ENCODE measurements around the gene GPR137C. TPM values are rescaled to one million over a fixed set of nuclear protein-coding genes. Genes with fewer than 3 reads are reported as not detected.

The GPR137C gene
- total RNA-seq, 1 experiment from 2014 or later = 0.89 TPM

- no peak for TF ChIP-seq ZBTB33 (IDR thresholded peaks at IDR 0.05; ENCODE audit: extremely low read depth, insufficient replicate concordance, low read length)
- TF ChIP-seq POLR2A (IDR thresholded peaks at IDR 0.05; ENCODE audit: borderline replicate concordance, extremely low read depth, insufficient read depth, insufficient read length) = no peak
- TF ChIP-seq ELF1 (IDR thresholded peaks at IDR 0.05; ENCODE audit: borderline replicate concordance, low read depth) = no peak
- peak; percentile 55 for TF ChIP-seq POLR2AphosphoS5 (IDR thresholded peaks at IDR 0.05; ENCODE audit: low read depth, low read length)
These were observed at the start of gene GPR137C, which contains the start of gene TXNDC16 (continued) for GRCh38 chr14:52552063-52552988.

- no peak overlapping the region for H3K9ac ChIP-seq (ENCODE audit: low read length)
- POLR2A ChIA-PET = no interaction called here
- no peak overlapping the region for H3K4me2 ChIP-seq (ENCODE audit: low read length)
- H3K9me2 ChIP-seq (ENCODE audit: insufficient read depth) = no peaks in the 10 kb centered on the region
- no peaks in the 10 kb centered on the region for H3K27me3 ChIP-seq (ENCODE audit: insufficient read depth, low read length)
- no peaks in the 10 kb centered on the region for H4K20me1 ChIP-seq (ENCODE audit: insufficient read depth)
- BruUV-seq (replicated peaks) = no TSS peak
- no peaks in the 10 kb centered on the region for H3K36me3 ChIP-seq (ENCODE audit: control insufficient read depth in 1 of 2, insufficient read depth in 2 of 2, low read length in 2 of 2)
- DNase-seq (ENCODE audit: low read depth, low spot score) = no peak
- CTCF ChIA-PET = no interaction called here
- no peak overlapping the region for H3K4me3 ChIP-seq (replicated peaks in 1 of 2; ENCODE audit: low read depth in 1 of 2, low read length in 2 of 2)
- H3K9me3 ChIP-seq (ENCODE audit: control insufficient read depth in 1 of 2, insufficient read depth in 1 of 2, low read depth in 1 of 2, low read length in 2 of 2) = no peaks in the 10 kb centered on the region
- no peak for ATAC-seq
- intact Hi-C loops (cut with micrococcal nuclease) = no loop called here
- H2AFZ ChIP-seq (ENCODE audit: low read depth, low read length, poor library complexity, severe bottlenecking) = no peak overlapping the region
- H3K4me1 ChIP-seq (ENCODE audit: control insufficient read depth in 1 of 2, insufficient read depth in 2 of 2, low read length in 2 of 2) = no peaks in the 10 kb centered on the region
- H3K27ac ChIP-seq (ENCODE audit: low read depth, low read length) = no peak overlapping the region
- no peaks in the 10 kb centered on the region for H3K79me2 ChIP-seq (ENCODE audit: insufficient read depth, low read length)
- RAD21 ChIA-PET (ENCODE audit: low non-redundant PET in 1 of 2, low total read pairs in 2 of 2, uncharacterized antibody in 2 of 2, unreplicated experiment in 2 of 2) = no interaction called here
- TF ChIP-seq EZH2 (IDR thresholded peaks at IDR 0.05) (no peak), POLR2A (IDR thresholded peaks at IDR 0.05; ENCODE audit: borderline replicate concordance, extremely low read depth, insufficient read depth, insufficient read length) (no peak), FOSL1 (IDR thresholded peaks at IDR 0.05; ENCODE audit: low read depth) (no peak), ATF3 (IDR thresholded peaks at IDR 0.05) (no peak), ELF1 (IDR thresholded peaks at IDR 0.05; ENCODE audit: borderline replicate concordance, low read depth) (no peak), REST (IDR thresholded peaks at IDR 0.05; ENCODE audit: low read depth) (no peak), POLR2AphosphoS5 (IDR thresholded peaks at IDR 0.05; ENCODE audit: low read depth, low read length) (no peak), TCF7L2 (IDR thresholded peaks at IDR 0.05; ENCODE audit: borderline replicate concordance, extremely low read depth, insufficient read depth, insufficient read length) (no peak), CBX3 (IDR thresholded peaks at IDR 0.05; ENCODE audit: low read depth) (no peak), SRF (IDR thresholded peaks at IDR 0.05; ENCODE audit: low read depth) (no peak), JUND (IDR thresholded peaks at IDR 0.05) (no peak), RAD21 (IDR thresholded peaks at IDR 0.05; ENCODE audit: low read depth) (no peak), ZNF274 (IDR thresholded peaks at IDR 0.05; ENCODE audit: low read depth, low read length) (no peak), SIN3A (IDR thresholded peaks at IDR 0.05; ENCODE audit: low read depth) (no peak), SP1 (IDR thresholded peaks at IDR 0.05; ENCODE audit: low read depth) (no peak), EZH2phosphoT487 (IDR thresholded peaks at IDR 0.05; ENCODE audit: borderline replicate concordance) (no peak), ZFX (IDR thresholded peaks at IDR 0.05) (no peak), EGR1 (IDR thresholded peaks at IDR 0.05; ENCODE audit: low read depth) (no peak)
These were observed 39.4 kb upstream of the GPR137C start for GRCh38 chr14:52513249-52513648.

Measured in HCT116 (cell line).